ENCODE results near the gene RBM10. TPM values are rescaled to one million over a fixed set of nuclear protein-coding genes. Genes with fewer than 3 reads are reported as not detected.

The RBM10 gene
- total RNA-seq, 4 donors from 2014 or later, result 25.3 to 38.4 (median 29.8) TPM

GRCh38 chrX:47146121-47146935 lies 1.3 kb downstream of the RBM10 start:
- no peak for DNase-seq (ENCODE audit: extremely low spot score)
- intact Hi-C loops (cut with DNase I), result no loop called here
- TF ChIP-seq POLR2A (IDR thresholded peaks at IDR 0.05; ENCODE audit: low read depth), result no peak
- H3K36me3 ChIP-seq, result peaks cover 0 to 19% (median 4%) of the 10 kb centered on the region in 4 donors
- H3K27me3 ChIP-seq, result no peaks in the 10 kb centered on the region
- peak overlapping the region; percentile 10 to 94 (median 94) for H3K27ac ChIP-seq (replicated peaks in 1 of 4)
- H3K4me1 ChIP-seq, result peaks cover 4 to 39% (median 34%) of the 10 kb centered on the region in 4 donors
- no peaks in the 10 kb centered on the region for H3K9me3 ChIP-seq
- peak overlapping the region; percentile 67 to 83 (median 72) for H3K4me3 ChIP-seq
- 49% methylated on average over 6 of the region's 10 CpGs for WGBS

GRCh38 chrX:47146936-47147859 lies 2.2 kb downstream of the RBM10 start:
- intact Hi-C loops (cut with DNase I), result no loop called here
- Histone ChIP-seq H3K27ac (replicated peaks in 1 of 4) (peak overlapping the region; percentile 10 to 94 (median 94)), H3K9me3 (no peaks in the 10 kb centered on the region), H3K4me1 (peaks cover 4 to 41% (median 36%) of the 10 kb centered on the region in 4 donors), H3K36me3 (peaks cover 0 to 19% (median 1%) of the 10 kb centered on the region in 4 donors), H3K27me3 (no peaks in the 10 kb centered on the region), H3K4me3 (peak overlapping the region; percentile 67 to 83 (median 72))
- DNase-seq (ENCODE audit: extremely low spot score), result no peak
- 77% methylated on average over 9 of the region's 12 CpGs for WGBS
- no peak for TF ChIP-seq POLR2A (IDR thresholded peaks at IDR 0.05; ENCODE audit: low read depth)
- TF ChIP-seq, protein P1, sequence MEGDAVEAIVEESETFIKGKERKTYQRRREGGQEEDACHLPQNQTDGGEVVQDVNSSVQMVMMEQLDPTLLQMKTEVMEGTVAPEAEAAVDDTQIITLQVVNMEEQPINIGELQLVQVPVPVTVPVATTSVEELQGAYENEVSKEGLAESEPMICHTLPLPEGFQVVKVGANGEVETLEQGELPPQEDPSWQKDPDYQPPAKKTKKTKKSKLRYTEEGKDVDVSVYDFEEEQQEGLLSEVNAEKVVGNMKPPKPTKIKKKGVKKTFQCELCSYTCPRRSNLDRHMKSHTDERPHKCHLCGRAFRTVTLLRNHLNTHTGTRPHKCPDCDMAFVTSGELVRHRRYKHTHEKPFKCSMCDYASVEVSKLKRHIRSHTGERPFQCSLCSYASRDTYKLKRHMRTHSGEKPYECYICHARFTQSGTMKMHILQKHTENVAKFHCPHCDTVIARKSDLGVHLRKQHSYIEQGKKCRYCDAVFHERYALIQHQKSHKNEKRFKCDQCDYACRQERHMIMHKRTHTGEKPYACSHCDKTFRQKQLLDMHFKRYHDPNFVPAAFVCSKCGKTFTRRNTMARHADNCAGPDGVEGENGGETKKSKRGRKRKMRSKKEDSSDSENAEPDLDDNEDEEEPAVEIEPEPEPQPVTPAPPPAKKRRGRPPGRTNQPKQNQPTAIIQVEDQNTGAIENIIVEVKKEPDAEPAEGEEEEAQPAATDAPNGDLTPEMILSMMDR (IDR thresholded peaks at IDR 0.05), result no peak
- no peak for TF ChIP-seq POLR2AphosphoS5 (IDR thresholded peaks at IDR 0.05)
- TF ChIP-seq EP300 (IDR thresholded peaks at IDR 0.05), result no peak

DNA sequence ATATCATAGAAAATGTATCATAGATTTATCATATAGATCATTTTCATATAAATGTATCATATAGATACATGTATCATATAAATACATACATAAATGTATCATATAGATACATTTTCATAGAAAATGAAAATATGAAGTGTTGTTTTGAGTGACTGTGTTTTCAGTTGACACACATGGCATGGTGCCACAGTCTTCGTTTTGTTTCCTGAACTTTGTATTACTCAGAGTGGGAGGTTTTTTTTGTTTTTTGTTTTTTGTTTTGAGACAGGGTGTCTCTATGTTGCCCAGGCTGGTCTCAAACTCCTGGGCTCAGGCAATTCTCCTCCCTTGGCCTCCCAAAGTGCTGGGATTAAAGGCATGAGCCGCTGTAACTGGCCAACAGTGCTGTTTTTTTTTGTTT lies 3.9 kb downstream of the RBM10 start:
- no peak overlapping the region for H3K4me3 ChIP-seq
- H3K27ac ChIP-seq (replicated peaks in 1 of 4), result no peak overlapping the region
- H3K27me3 ChIP-seq, result no peaks in the 10 kb centered on the region
- TF ChIP-seq, protein P1 (IDR thresholded peaks at IDR 0.05), result no peak
- TF ChIP-seq POLR2AphosphoS5 (IDR thresholded peaks at IDR 0.05) (no peak), EP300 (IDR thresholded peaks at IDR 0.05) (no peak), POLR2A (IDR thresholded peaks at IDR 0.05; ENCODE audit: low read depth) (no peak)
- H3K4me1 ChIP-seq, result peaks cover 4 to 33% (median 26%) of the 10 kb centered on the region in 4 donors
- H3K9me3 ChIP-seq, result no peaks in the 10 kb centered on the region
- H3K36me3 ChIP-seq, result peaks cover 0 to 15% (median 4%) of the 10 kb centered on the region in 4 donors
- 67% methylated on average over 2 of the region's 2 CpGs for WGBS
- intact Hi-C loops (cut with DNase I), result no loop called here
- DNase-seq (ENCODE audit: extremely low spot score), result no peak

DNA sequence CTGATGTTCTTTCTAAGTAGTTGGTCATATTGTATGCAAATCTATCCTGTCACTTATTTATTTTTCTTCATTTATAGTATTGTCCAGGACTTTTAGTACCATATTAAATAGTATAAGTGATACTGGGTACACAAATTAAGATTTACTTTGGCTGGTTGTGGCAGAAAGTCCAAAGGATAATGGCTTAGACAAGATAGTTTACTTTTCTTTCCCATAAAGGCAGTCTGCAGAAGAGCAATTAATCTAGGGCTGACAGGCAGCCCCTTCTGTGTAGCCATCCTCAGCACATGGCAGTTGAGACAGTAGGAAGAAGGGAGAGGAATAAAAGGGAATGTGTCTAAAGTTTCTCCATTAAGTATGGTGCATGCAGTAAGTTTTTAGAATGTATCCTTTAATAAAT lies 6.4 kb downstream of the RBM10 start:
- Histone ChIP-seq H3K27me3 (no peaks in the 10 kb centered on the region), H3K4me3 (no peak overlapping the region), H3K36me3 (peaks cover 0 to 26% (median 10%) of the 10 kb centered on the region in 4 donors), H3K9me3 (no peaks in the 10 kb centered on the region), H3K27ac (replicated peaks in 1 of 4) (no peak overlapping the region), H3K4me1 (peaks cover 2 to 26% (median 21%) of the 10 kb centered on the region in 4 donors)
- TF ChIP-seq POLR2A (IDR thresholded peaks at IDR 0.05; ENCODE audit: low read depth), result no peak
- TF ChIP-seq, protein P1 (IDR thresholded peaks at IDR 0.05), result no peak
- no peak for TF ChIP-seq POLR2AphosphoS5 (IDR thresholded peaks at IDR 0.05)
- TF ChIP-seq EP300 (IDR thresholded peaks at IDR 0.05), result no peak
- intact Hi-C loops (cut with DNase I), result no loop called here
- no peak for DNase-seq (ENCODE audit: extremely low spot score)
